ENCODE measurements around the gene APOBEC4.

Gene APOBEC4

DNA sequence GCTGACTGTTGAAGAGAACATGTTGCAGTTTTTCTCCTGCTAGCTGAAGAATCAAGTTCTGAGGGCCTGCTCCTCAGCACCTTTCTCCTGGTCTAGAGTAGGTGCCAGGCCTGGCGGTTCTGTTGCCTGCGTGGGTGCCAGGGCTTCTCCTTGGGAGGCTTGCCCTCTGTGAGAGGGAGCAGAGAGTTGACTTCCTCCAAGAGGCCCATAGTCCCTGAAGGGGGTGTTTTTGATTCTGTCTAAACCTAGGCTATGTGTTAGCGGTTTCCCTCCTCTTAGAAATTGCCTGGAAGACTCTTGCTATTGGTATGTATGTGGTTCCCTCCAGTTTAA is 312 bp upstream of the APOBEC4 start:
- TF ChIP-seq SUZ12 (IDR thresholded peaks at IDR 0.05; ENCODE audit: extremely low read depth, insufficient read depth, insufficient read length): no peak
- no peak for TF ChIP-seq YY1 (IDR thresholded peaks at IDR 0.05; ENCODE audit: insufficient read depth, insufficient read length)

DNA sequence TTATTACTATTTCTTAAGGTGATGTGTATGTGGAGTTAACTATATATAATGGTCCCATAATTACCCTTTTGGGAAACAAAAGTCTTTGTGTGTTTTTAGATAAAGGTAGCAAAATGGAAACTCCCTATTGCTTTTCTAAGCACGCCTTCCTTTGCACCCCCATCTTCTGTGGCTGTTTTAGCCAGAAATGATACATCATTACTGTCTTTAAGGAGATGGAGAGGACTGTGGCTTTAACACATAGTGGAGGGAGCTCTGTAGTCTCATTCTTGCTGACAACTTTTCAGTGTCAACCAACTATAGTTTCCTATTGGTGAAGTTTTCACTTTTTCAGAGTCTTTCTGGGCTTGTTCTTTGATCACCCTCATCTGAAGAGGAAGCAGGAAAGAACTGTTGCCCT is 1.0 kb downstream of the APOBEC4 start:
- Histone ChIP-seq H3K9me3 (ENCODE audit: insufficient read depth, low read length) (no peaks in the 10 kb centered on the region), H3K27me3 (ENCODE audit: insufficient read depth, insufficient read length) (no peaks in the 10 kb centered on the region), H3K4me1 (ENCODE audit: insufficient read depth, insufficient read length) (no peaks in the 10 kb centered on the region), H3K9ac (ENCODE audit: insufficient read length, low read depth) (no peak overlapping the region), H3K36me3 (ENCODE audit: insufficient read depth, insufficient read length, low read length) (no peaks in the 10 kb centered on the region), H3K4me3 (ENCODE audit: insufficient read length, low read depth) (no peak overlapping the region)
- TF ChIP-seq ZNF274 (IDR thresholded peaks at IDR 0.05; ENCODE audit: low read depth, low read length): no peak
- no peak for TF ChIP-seq SUZ12 (IDR thresholded peaks at IDR 0.05; ENCODE audit: extremely low read depth, insufficient read depth, insufficient read length)
- no peak for TF ChIP-seq YY1 (IDR thresholded peaks at IDR 0.05; ENCODE audit: insufficient read depth, insufficient read length)
- no peak for DNase-seq (ENCODE audit: low read depth, low spot score)

More for the DNA sequence above, 312 bp upstream of the APOBEC4 start:
- Histone ChIP-seq H3K9me3 (ENCODE audit: insufficient read depth, low read length) (no peaks in the 10 kb centered on the region), H3K4me3 (ENCODE audit: insufficient read length, low read depth) (no peak overlapping the region), H3K9ac (ENCODE audit: insufficient read length, low read depth) (no peak overlapping the region), H3K36me3 (ENCODE audit: insufficient read depth, insufficient read length, low read length) (no peaks in the 10 kb centered on the region), H3K27me3 (ENCODE audit: insufficient read depth, insufficient read length) (no peaks in the 10 kb centered on the region), H3K4me1 (ENCODE audit: insufficient read depth, insufficient read length) (no peaks in the 10 kb centered on the region)
- no peak for DNase-seq (ENCODE audit: low read depth, low spot score)

- no peaks in the 10 kb centered on the region for H3K4me1 ChIP-seq (ENCODE audit: insufficient read depth, insufficient read length)
- H3K36me3 ChIP-seq (ENCODE audit: insufficient read depth, insufficient read length, low read length): no peaks in the 10 kb centered on the region
- no peaks in the 10 kb centered on the region for H3K27me3 ChIP-seq (ENCODE audit: insufficient read depth, insufficient read length)
- no peaks in the 10 kb centered on the region for H3K9me3 ChIP-seq (ENCODE audit: insufficient read depth, low read length)
- no peak for DNase-seq (ENCODE audit: low read depth, low spot score)
- H3K4me3 ChIP-seq (ENCODE audit: insufficient read length, low read depth): no peak overlapping the region
- no peak for TF ChIP-seq ZNF274 (IDR thresholded peaks at IDR 0.05; ENCODE audit: low read depth, low read length)
- no peak for TF ChIP-seq SUZ12 (IDR thresholded peaks at IDR 0.05; ENCODE audit: extremely low read depth, insufficient read depth, insufficient read length)
- TF ChIP-seq YY1 (IDR thresholded peaks at IDR 0.05; ENCODE audit: insufficient read depth, insufficient read length): no peak
- H3K9ac ChIP-seq (ENCODE audit: insufficient read length, low read depth): no peak overlapping the region
Measured at GRCh38 chr1:183651612-183652011, 1.5 kb downstream of the APOBEC4 start.

GRCh38 chr1:183648042-183648441 is 5.1 kb downstream of the APOBEC4 start:
- no peaks in the 10 kb centered on the region for H3K36me3 ChIP-seq (ENCODE audit: insufficient read depth, insufficient read length, low read length)
- H3K9ac ChIP-seq (ENCODE audit: insufficient read length, low read depth): no peak overlapping the region
- no peak for DNase-seq (ENCODE audit: low read depth, low spot score)
- no peak overlapping the region for H3K4me3 ChIP-seq (ENCODE audit: insufficient read length, low read depth)
- no peaks in the 10 kb centered on the region for H3K4me1 ChIP-seq (ENCODE audit: insufficient read depth, insufficient read length)
- H3K27me3 ChIP-seq (ENCODE audit: insufficient read depth, insufficient read length): no peaks in the 10 kb centered on the region
- H3K9me3 ChIP-seq (ENCODE audit: insufficient read depth, low read length): no peaks in the 10 kb centered on the region
- TF ChIP-seq ZNF274 (IDR thresholded peaks at IDR 0.05; ENCODE audit: low read depth, low read length) (no peak), YY1 (IDR thresholded peaks at IDR 0.05; ENCODE audit: insufficient read depth, insufficient read length) (no peak), SUZ12 (IDR thresholded peaks at IDR 0.05; ENCODE audit: extremely low read depth, insufficient read depth, insufficient read length) (no peak)

DNA sequence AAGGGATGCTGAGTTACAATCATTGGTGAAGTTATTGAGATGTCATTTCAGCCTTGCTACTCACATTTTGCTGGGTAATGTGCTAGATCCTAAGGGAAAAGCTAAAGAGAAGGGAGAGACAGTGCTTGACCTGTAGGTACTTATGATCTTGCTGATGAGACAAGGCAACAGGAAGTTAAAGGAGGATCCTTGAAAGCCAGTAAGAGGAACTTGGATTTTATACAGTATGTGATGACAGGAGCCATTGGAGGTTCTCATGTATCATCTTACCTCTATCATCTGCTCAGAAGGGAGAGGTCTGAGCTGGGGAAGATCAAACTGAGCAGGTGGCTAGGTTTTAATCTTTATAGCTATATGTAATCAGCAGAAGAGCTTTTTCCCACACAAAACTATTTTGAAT is 6.3 kb downstream of the APOBEC4 start:
- no peak overlapping the region for H3K9ac ChIP-seq (ENCODE audit: insufficient read length, low read depth)
- DNase-seq (ENCODE audit: low read depth, low spot score): no peak
- no peaks in the 10 kb centered on the region for H3K9me3 ChIP-seq (ENCODE audit: insufficient read depth, low read length)
- H3K36me3 ChIP-seq (ENCODE audit: insufficient read depth, insufficient read length, low read length): no peaks in the 10 kb centered on the region
- H3K27me3 ChIP-seq (ENCODE audit: insufficient read depth, insufficient read length): no peaks in the 10 kb centered on the region
- H3K4me3 ChIP-seq (ENCODE audit: insufficient read length, low read depth): no peak overlapping the region
- H3K4me1 ChIP-seq (ENCODE audit: insufficient read depth, insufficient read length): no peaks in the 10 kb centered on the region
- TF ChIP-seq YY1 (IDR thresholded peaks at IDR 0.05; ENCODE audit: insufficient read depth, insufficient read length): no peak
- no peak for TF ChIP-seq SUZ12 (IDR thresholded peaks at IDR 0.05; ENCODE audit: extremely low read depth, insufficient read depth, insufficient read length)
- no peak for TF ChIP-seq ZNF274 (IDR thresholded peaks at IDR 0.05; ENCODE audit: low read depth, low read length)

DNA sequence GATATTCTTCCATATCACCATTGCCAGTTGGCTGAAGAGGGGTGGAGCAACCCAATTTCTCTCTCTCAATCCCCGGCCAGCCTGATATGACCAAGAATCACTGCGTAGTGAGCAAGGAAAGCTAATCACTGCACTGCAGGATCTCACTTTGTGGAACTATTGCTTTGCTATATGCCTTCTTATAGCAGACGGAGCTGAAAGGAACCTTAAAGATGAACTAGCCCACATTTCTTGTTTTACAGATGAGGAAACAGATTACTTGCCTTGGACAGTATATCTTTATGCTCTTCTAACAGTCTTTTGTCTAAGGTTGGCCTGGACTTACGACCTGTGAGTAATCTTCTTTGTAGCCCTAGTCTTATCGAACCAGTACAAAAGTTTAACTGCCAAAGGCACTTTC is 7.6 kb downstream of the APOBEC4 start:
- H3K4me3 ChIP-seq (ENCODE audit: insufficient read length, low read depth): no peak overlapping the region
- H3K36me3 ChIP-seq (ENCODE audit: insufficient read depth, insufficient read length, low read length): no peaks in the 10 kb centered on the region
- no peaks in the 10 kb centered on the region for H3K4me1 ChIP-seq (ENCODE audit: insufficient read depth, insufficient read length)
- no peaks in the 10 kb centered on the region for H3K9me3 ChIP-seq (ENCODE audit: insufficient read depth, low read length)
- no peak for DNase-seq (ENCODE audit: low read depth, low spot score)
- no peak for TF ChIP-seq ZNF274 (IDR thresholded peaks at IDR 0.05; ENCODE audit: low read depth, low read length)
- no peak for TF ChIP-seq SUZ12 (IDR thresholded peaks at IDR 0.05; ENCODE audit: extremely low read depth, insufficient read depth, insufficient read length)
- no peak for TF ChIP-seq YY1 (IDR thresholded peaks at IDR 0.05; ENCODE audit: insufficient read depth, insufficient read length)
- no peaks in the 10 kb centered on the region for H3K27me3 ChIP-seq (ENCODE audit: insufficient read depth, insufficient read length)
- no peak overlapping the region for H3K9ac ChIP-seq (ENCODE audit: insufficient read length, low read depth)

DNA sequence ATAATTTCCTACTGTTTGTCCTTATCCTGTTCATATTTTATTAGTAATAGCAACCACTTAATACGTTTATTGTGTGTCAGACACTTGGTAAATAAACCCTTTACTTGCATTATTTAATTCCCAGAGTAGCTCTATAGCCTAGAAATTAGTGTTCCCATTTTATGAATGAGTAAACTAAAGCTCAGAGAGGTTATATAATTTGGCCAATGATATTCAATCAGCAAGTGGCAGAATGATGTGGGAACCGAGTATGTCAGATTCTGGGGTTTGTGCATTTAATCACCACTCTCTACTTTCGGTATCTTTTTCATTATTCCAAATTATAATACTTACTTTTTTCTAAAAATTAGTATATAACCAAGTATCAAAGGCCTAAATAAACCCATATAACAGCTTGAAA is 10.9 kb downstream of the APOBEC4 start:
- H3K4me1 ChIP-seq (ENCODE audit: insufficient read depth, insufficient read length): no peaks in the 10 kb centered on the region
- TF ChIP-seq YY1 (IDR thresholded peaks at IDR 0.05; ENCODE audit: insufficient read depth, insufficient read length): no peak
- no peak for TF ChIP-seq SUZ12 (IDR thresholded peaks at IDR 0.05; ENCODE audit: extremely low read depth, insufficient read depth, insufficient read length)
- no peak for TF ChIP-seq ZNF274 (IDR thresholded peaks at IDR 0.05; ENCODE audit: low read depth, low read length)
- H3K36me3 ChIP-seq (ENCODE audit: insufficient read depth, insufficient read length, low read length): no peaks in the 10 kb centered on the region
- no peak for DNase-seq (ENCODE audit: low read depth, low spot score)
- no peak overlapping the region for H3K9ac ChIP-seq (ENCODE audit: insufficient read length, low read depth)
- H3K27me3 ChIP-seq (ENCODE audit: insufficient read depth, insufficient read length): peaks cover 8% of the 10 kb centered on the region
- no peak overlapping the region for H3K4me3 ChIP-seq (ENCODE audit: insufficient read length, low read depth)
- no peaks in the 10 kb centered on the region for H3K9me3 ChIP-seq (ENCODE audit: insufficient read depth, low read length)

GRCh38 chr1:183640193-183640592 is 12.9 kb downstream of the APOBEC4 start:
- TF ChIP-seq ZNF274 (IDR thresholded peaks at IDR 0.05; ENCODE audit: low read depth, low read length): no peak
- no peak for TF ChIP-seq SUZ12 (IDR thresholded peaks at IDR 0.05; ENCODE audit: extremely low read depth, insufficient read depth, insufficient read length)
- TF ChIP-seq YY1 (IDR thresholded peaks at IDR 0.05; ENCODE audit: insufficient read depth, insufficient read length): no peak
- peaks cover 21% of the 10 kb centered on the region for H3K27me3 ChIP-seq (ENCODE audit: insufficient read depth, insufficient read length)
- H3K4me3 ChIP-seq (ENCODE audit: insufficient read length, low read depth): no peak overlapping the region

More at GRCh38 chr1:183640193-183640592, 12.9 kb downstream of the APOBEC4 start:
- Histone ChIP-seq H3K36me3 (ENCODE audit: insufficient read depth, insufficient read length, low read length) (no peaks in the 10 kb centered on the region), H3K9me3 (ENCODE audit: insufficient read depth, low read length) (no peaks in the 10 kb centered on the region), H3K4me1 (ENCODE audit: insufficient read depth, insufficient read length) (peaks cover 3% of the 10 kb centered on the region), H3K9ac (ENCODE audit: insufficient read length, low read depth) (no peak overlapping the region)
- no peak for DNase-seq (ENCODE audit: low read depth, low spot score)
